Mesenchymal stem cell (in vitro differentiated cells and primary cell): ENCODE measurements around the gene TMPRSS4.

ENCODE experiments used
- DNase-seq: peaks from one replicate; pipeline ENCODE4 v3.0.0-alpha.2; 2013
- H2AFZ ChIP-seq: one replicate; pipeline ENCODE4 v1.6.1; 2013; ENCODE audit warnings: low read depth, mild to moderate bottlenecking, control low read depth, inconsistent platforms, low read length, moderate library complexity
- H2AK5ac ChIP-seq: 2 replicates; pipeline ENCODE4 v1.6.1; 2013; ENCODE audit warnings: low read length, moderate library complexity, mild to moderate bottlenecking, inconsistent platforms; ENCODE audit not compliant: severe bottlenecking
- H2BK120ac ChIP-seq: one replicate; pipeline ENCODE4 v1.6.1; 2013; ENCODE audit warnings: low read depth, mild to moderate bottlenecking, inconsistent platforms, low read length, moderate library complexity
- H2BK12ac ChIP-seq, 2 experiments: one replicate each; pipeline ENCODE4 v1.6.1; 2013; ENCODE audit warnings: inconsistent platforms in 2 of 2, low read length in 2 of 2, mild to moderate bottlenecking in 2 of 2, moderate library complexity in 2 of 2, control low read depth in 1 of 2
- H2BK15ac ChIP-seq: one replicate; pipeline ENCODE4 v1.6.1; 2013; ENCODE audit warnings: mild to moderate bottlenecking, low read depth, inconsistent platforms; ENCODE audit not compliant: poor library complexity, severe bottlenecking
- H2BK5ac ChIP-seq: 2 replicates; pipeline ENCODE4 v1.6.1; 2013; ENCODE audit warnings: low read depth, mild to moderate bottlenecking, low read length, control low read depth, inconsistent platforms; ENCODE audit not compliant: poor library complexity, severe bottlenecking
- H3K14ac ChIP-seq, 2 experiments: one replicate each; pipeline ENCODE4 v1.6.1; 2013; ENCODE audit warnings: inconsistent platforms in 2 of 2, low read length in 2 of 2, control low read depth in 1 of 2, mild to moderate bottlenecking in 1 of 2, moderate library complexity in 1 of 2
- H3K18ac ChIP-seq, 2 experiments: one replicate each; pipeline ENCODE4 v1.6.1; 2013; ENCODE audit warnings: inconsistent platforms in 2 of 2, low read length in 2 of 2, control low read depth in 1 of 2, low read depth in 1 of 2, mild to moderate bottlenecking in 1 of 2
- H3K23ac ChIP-seq, 2 experiments: one replicate each; pipeline ENCODE4 v1.6.1; 2013; ENCODE audit warnings: inconsistent platforms in 2 of 2, low read length in 2 of 2, mild to moderate bottlenecking in 2 of 2, moderate library complexity in 2 of 2, control low read depth in 1 of 2
- H3K27ac ChIP-seq: 2 replicates; pipeline ENCODE4 v1.5.1; 2013; ENCODE audit warnings: mild to moderate bottlenecking, moderate library complexity, low read length, control low read depth, inconsistent platforms; ENCODE audit not compliant: poor library complexity, severe bottlenecking
- H3K27me3 ChIP-seq, 2 experiments: 2 replicates each; pipeline versions ENCODE4 v1.6.1 to v1.7.0; 2013; ENCODE audit warnings: low read length in 2 of 2, mild to moderate bottlenecking in 2 of 2, moderate library complexity in 2 of 2, control low read depth in 1 of 2, inconsistent platforms in 1 of 2; ENCODE audit not compliant: control insufficient read depth in 1 of 2, insufficient read depth in 1 of 2
- H3K36me3 ChIP-seq, 2 experiments: 2 replicates each; pipeline versions ENCODE4 v1.6.1 to v1.7.0; 2013; ENCODE audit warnings: low read length in 2 of 2, control low read depth in 1 of 2, inconsistent platforms in 1 of 2, low read depth in 1 of 2, mild to moderate bottlenecking in 1 of 2; ENCODE audit not compliant: insufficient read depth in 2 of 2, control insufficient read depth in 1 of 2
- H3K4ac ChIP-seq, 2 experiments: one replicate each; pipeline ENCODE4 v1.6.1; 2013; ENCODE audit warnings: inconsistent platforms in 2 of 2, low read length in 2 of 2, mild to moderate bottlenecking in 2 of 2, moderate library complexity in 2 of 2, control low read depth in 1 of 2, low read depth in 1 of 2
- H3K4me1 ChIP-seq: 2 replicates; pipeline ENCODE4 v1.6.1; 2013; ENCODE audit warnings: low read depth, low read length, control low read depth; ENCODE audit not compliant: control insufficient read depth, insufficient read depth
- H3K4me2 ChIP-seq: 2 replicates; pipeline ENCODE4 v1.6.1; 2013; ENCODE audit warnings: low read length, mild to moderate bottlenecking, inconsistent platforms; ENCODE audit not compliant: poor library complexity, severe bottlenecking
- H3K4me3 ChIP-seq, 2 experiments: 2 replicates each; pipeline versions ENCODE4 v1.5.1 to v1.7.0; 2013; ENCODE audit warnings: low read length in 2 of 2, mild to moderate bottlenecking in 2 of 2, control low read depth in 1 of 2, low read depth in 1 of 2; ENCODE audit not compliant: insufficient read depth in 1 of 2
- H3K79me1 ChIP-seq: replicated peaks from 2 replicates; pipeline ENCODE4 v1.6.1; 2013; ENCODE audit warnings: mild to moderate bottlenecking, control low read depth, low read length, inconsistent platforms; ENCODE audit not compliant: poor library complexity, severe bottlenecking
- H3K9ac ChIP-seq: 2 replicates; pipeline ENCODE4 v1.7.0; 2013; ENCODE audit warnings: mild to moderate bottlenecking, low read length, moderate library complexity
- H3K9me3 ChIP-seq: 2 replicates; pipeline ENCODE4 v1.7.0; 2013; ENCODE audit warnings: mild to moderate bottlenecking, low read length; ENCODE audit not compliant: control insufficient read depth
- H4K8ac ChIP-seq: one replicate; pipeline ENCODE4 v1.6.1; 2013; ENCODE audit warnings: inconsistent platforms, mild to moderate bottlenecking, low read length, moderate library complexity
- H4K91ac ChIP-seq: one replicate; pipeline ENCODE4 v1.6.1; 2013; ENCODE audit warnings: mild to moderate bottlenecking, low read length, inconsistent platforms
- WGBS: methylation state at CpG from one replicate; pipeline ENCODE4 v1.1.7; 2013; ENCODE audit warnings: mixed read lengths; 5-methylcytosine and 5-hydroxymethylcytosine counted together

TMPRSS4 gene

DNA sequence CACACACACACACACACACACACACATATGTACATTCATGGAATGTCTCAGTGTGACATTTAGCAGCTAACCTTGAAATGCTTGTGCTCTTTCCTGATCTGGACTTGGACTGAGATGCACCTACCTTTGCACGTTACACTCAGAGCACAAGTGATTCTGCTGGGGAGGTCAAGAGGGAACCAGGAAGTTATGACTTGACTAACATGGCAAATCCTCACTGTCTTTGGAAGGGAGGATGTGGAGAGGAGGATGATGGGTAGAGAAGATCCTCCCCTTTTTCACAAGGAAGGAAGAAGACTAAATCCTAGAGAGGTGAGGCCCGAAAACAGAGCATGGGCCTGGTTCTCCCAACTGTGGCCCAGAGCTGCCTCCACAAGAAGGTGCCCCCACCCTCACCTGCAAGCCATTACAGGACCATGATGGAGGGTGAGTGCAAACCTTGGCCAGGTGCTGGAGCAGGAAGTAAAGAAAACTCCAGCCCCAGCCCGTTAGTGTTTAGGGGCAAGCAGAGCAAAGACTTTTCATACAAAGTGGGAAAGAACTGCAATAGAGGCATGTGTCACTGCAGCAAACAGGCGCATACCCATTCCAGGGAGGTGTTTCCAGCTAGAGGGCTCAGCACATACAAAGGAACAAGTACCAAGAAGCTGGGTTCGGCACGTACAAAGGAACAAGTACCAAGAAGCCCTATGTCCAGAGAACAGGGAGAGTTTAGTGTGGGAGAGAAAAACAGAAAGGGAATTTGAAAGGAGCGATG is 49.4 kb downstream of the TMPRSS4 start:
- Histone ChIP-seq H2AFZ (no peak overlapping the region), H3K4me3 (no peak overlapping the region), H4K91ac (no peak overlapping the region), H2BK5ac (no peak overlapping the region), H2BK12ac (no peak overlapping the region), H3K79me1 (no peaks in the 10 kb centered on the region), H3K14ac (no peak overlapping the region), H2AK5ac (no peak overlapping the region), H3K27me3 (peaks cover 18 to 47% of the 10 kb centered on the region in 2 experiments), H3K9ac (no peak overlapping the region), H3K27ac (no peak overlapping the region), H3K9me3 (no peaks in the 10 kb centered on the region), H3K4me1 (no peaks in the 10 kb centered on the region), H3K36me3 (no peaks in the 10 kb centered on the region), H4K8ac (no peak overlapping the region), H3K18ac (no peak overlapping the region), H2BK15ac (no peak overlapping the region), H2BK120ac (no peak overlapping the region), H3K23ac (no peak overlapping the region), H3K4ac (no peak overlapping the region), H3K4me2 (no peak overlapping the region)
- no peak for DNase-seq
- 90% methylated on average over 6 of the region's 7 CpGs for WGBS

DNA sequence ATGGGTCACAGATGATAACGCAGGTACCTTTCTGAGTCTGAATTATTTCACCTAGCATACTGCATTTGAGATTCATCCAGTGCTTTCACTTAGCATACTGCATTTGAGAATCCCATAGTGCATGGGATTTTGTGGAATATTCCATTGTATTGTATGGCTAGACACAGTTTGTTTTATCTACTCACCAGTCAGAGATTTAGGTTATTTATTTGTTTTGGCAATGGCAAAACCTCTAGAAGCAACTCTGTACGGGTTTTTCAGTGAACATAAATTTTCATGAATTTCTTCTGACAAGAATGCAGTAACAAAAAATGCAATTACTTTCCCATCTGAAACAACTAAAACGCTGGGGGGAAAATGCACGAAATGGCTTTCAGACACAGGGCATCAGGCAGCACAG is 51.4 kb downstream of the TMPRSS4 start:
- Histone ChIP-seq H3K9me3 (no peaks in the 10 kb centered on the region), H2AFZ (no peak overlapping the region), H3K9ac (no peak overlapping the region)

DNA sequence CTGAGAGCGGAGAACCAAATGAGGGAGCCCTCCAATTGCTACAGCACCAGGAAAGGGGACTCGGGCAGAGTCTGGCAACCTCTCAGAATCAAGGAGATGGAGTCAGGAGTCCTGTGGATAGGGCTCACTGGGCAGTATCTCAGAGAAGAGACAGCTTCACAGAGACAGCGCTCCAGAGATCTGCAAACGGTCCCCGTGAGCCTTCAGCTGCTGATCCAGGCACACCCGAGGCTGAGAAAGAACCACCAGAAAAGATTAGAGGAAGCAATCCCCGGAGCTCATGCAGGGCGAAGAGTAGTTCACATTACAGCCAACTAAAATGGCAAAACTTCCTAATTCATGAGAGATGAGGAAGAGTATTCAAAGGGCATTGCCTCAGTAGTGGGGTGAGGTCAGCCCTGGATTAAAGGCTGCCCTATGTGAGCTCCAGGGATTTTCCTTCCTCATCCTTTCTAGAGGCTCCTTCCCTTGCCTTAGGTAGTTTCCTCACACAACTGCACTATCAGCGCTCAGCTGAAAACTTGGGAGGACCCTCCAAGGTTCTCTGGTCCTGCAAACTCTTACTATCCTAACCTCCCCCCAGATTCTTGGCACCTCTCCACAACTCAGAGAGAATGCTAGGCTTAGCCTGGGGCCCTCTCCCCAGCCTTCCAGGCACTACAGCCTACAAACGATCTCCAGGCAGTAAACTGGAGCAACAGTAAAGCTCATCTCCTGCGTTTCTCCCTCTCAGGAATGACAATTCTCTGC is 52.0 kb downstream of the TMPRSS4 start:
- no peak overlapping the region for H2AK5ac ChIP-seq
- no peak overlapping the region for H2BK120ac ChIP-seq
- no peak overlapping the region for H3K18ac ChIP-seq
- H3K79me1 ChIP-seq, result no peaks in the 10 kb centered on the region
- DNase-seq, result no peak
- H3K14ac ChIP-seq, result no peak overlapping the region
- no peak overlapping the region for H3K4me3 ChIP-seq
- no peaks in the 10 kb centered on the region for H3K9me3 ChIP-seq
- no peak overlapping the region for H4K91ac ChIP-seq
- H2BK5ac ChIP-seq, result no peak overlapping the region
- H3K23ac ChIP-seq, result no peak overlapping the region
- H3K9ac ChIP-seq, result no peak overlapping the region
- H3K4me1 ChIP-seq, result no peaks in the 10 kb centered on the region
- H2AFZ ChIP-seq, result no peak overlapping the region
- no peak overlapping the region for H4K8ac ChIP-seq
- no peaks in the 10 kb centered on the region for H3K36me3 ChIP-seq
- H3K4me2 ChIP-seq, result no peak overlapping the region
- no peak overlapping the region for H2BK15ac ChIP-seq
- WGBS, result 81% methylated on average over 10 of the region's 11 CpGs
- peaks cover 29 to 56% of the 10 kb centered on the region in 2 experiments for H3K27me3 ChIP-seq
- H3K27ac ChIP-seq, result no peak overlapping the region
- H2BK12ac ChIP-seq, result no peak overlapping the region
- no peak overlapping the region for H3K4ac ChIP-seq

More for the DNA sequence above, 51.4 kb downstream of the TMPRSS4 start:
- Histone ChIP-seq H3K4me2 (no peak overlapping the region), H2BK5ac (no peak overlapping the region), H2BK120ac (no peak overlapping the region), H3K36me3 (no peaks in the 10 kb centered on the region), H3K4me3 (no peak overlapping the region), H3K27me3 (peaks cover 23 to 53% of the 10 kb centered on the region in 2 experiments), H2AK5ac (no peak overlapping the region), H4K91ac (no peak overlapping the region), H3K14ac (no peak overlapping the region), H3K4ac (no peak overlapping the region), H3K27ac (no peak overlapping the region), H3K79me1 (no peaks in the 10 kb centered on the region), H4K8ac (no peak overlapping the region), H3K18ac (no peak overlapping the region), H3K4me1 (no peaks in the 10 kb centered on the region), H3K23ac (no peak overlapping the region), H2BK12ac (no peak overlapping the region), H2BK15ac (no peak overlapping the region)
- DNase-seq, result no peak
- 55% methylated on average over 4 of the region's 4 CpGs for WGBS

DNA sequence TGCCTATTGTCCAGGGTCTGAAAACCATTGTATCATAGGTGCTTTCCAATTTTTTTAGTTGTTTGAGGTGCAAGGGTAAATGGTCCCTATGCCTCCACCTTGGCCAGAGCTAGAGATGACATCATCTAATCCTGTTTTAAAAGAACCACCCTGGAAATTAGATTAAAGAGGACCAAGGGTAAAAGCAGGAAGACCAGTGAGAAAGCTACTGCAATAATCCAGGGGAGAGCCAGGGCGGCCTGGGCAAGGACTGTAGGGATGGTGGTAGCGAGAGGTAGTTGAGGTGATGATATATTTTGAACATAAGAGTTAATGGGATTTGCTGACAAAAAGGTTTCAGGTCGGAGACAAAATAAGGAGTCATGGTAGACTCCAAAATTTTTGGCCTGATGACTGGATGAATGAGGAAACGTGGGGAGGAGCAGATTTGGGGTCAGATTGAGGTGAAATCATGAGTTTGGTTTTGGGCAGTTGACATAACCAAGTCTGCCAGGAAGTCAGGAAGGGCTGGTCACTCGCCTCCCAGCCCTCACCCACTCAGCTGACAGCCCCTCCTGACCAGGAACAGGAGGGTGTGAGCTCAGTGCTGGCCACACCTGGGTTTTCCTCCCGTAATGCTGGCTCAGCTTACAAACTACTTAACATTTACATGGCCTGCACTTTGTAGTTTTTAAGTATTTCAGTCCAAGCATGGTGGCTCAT is 52.7 kb downstream of the TMPRSS4 start:
- Histone ChIP-seq H3K23ac (no peak overlapping the region), H3K36me3 (no peaks in the 10 kb centered on the region), H3K9ac (no peak overlapping the region), H2BK15ac (no peak overlapping the region), H2AFZ (no peak overlapping the region), H3K27ac (no peak overlapping the region), H2BK5ac (no peak overlapping the region), H3K4me2 (no peak overlapping the region), H3K18ac (no peak overlapping the region), H3K4ac (no peak overlapping the region), H3K79me1 (no peaks in the 10 kb centered on the region), H3K4me1 (no peaks in the 10 kb centered on the region), H3K4me3 (no peak overlapping the region), H2AK5ac (no peak overlapping the region), H3K27me3 (peaks cover 36 to 62% of the 10 kb centered on the region in 2 experiments), H4K91ac (no peak overlapping the region), H3K14ac (no peak overlapping the region), H3K9me3 (no peaks in the 10 kb centered on the region), H2BK12ac (no peak overlapping the region), H2BK120ac (no peak overlapping the region), H4K8ac (no peak overlapping the region)
- 62% methylated on average over 6 of the region's 6 CpGs for WGBS
- DNase-seq, result no peak
